CD4-positive, alpha-beta memory T cell (primary cell): ENCODE measurements around the gene LRRC45. TPM values are rescaled to one million over a fixed set of nuclear protein-coding genes. Genes with fewer than 3 reads are reported as not detected.

ENCODE experiments used
- CTCF ChIA-PET: fragments of 350-600 bp; sonication (Branson Sonifier 250); formaldehyde crosslinking; loops from one replicate; lab custom pipeline; 2021; ENCODE audit warnings: inconsistent platforms; ENCODE audit not compliant: partially characterized antibody; lab: Charles Lee
- POLR2A ChIA-PET: fragments of 350-600 bp; sonication (Branson Sonifier 250); formaldehyde crosslinking; loops from one replicate; lab custom pipeline; 2021; ENCODE audit not compliant: partially characterized antibody; lab: Charles Lee
- DNase-seq, 5 donors: peaks; one replicate each; pipeline versions ENCODE4 v3.0.0 to v3.0.0-alpha.2; 2020 to 2022; ENCODE audit warnings: mixed read lengths in 1 of 5
- H3K27ac ChIP-seq: one replicate; pipeline ENCODE4 v1.7.0; 2013; ENCODE audit warnings: low read depth, low read length
- H3K27me3 ChIP-seq: 2 replicates; pipeline ENCODE4 v1.7.0; 2013; ENCODE audit warnings: mild to moderate bottlenecking, low read length, moderate library complexity; ENCODE audit not compliant: insufficient read depth
- H3K36me3 ChIP-seq: 2 replicates; pipeline ENCODE4 v1.7.0; 2013; ENCODE audit warnings: mild to moderate bottlenecking, low read length, moderate library complexity; ENCODE audit not compliant: insufficient read depth
- H3K4me1 ChIP-seq: 2 replicates; pipeline ENCODE4 v1.7.0; 2013; ENCODE audit warnings: mild to moderate bottlenecking, low read length, moderate library complexity; ENCODE audit not compliant: insufficient read depth
- H3K4me3 ChIP-seq, 2 donors: one replicate each; pipeline ENCODE4 v1.7.0; 2013; ENCODE audit warnings: low read length in 2 of 2, mild to moderate bottlenecking in 1 of 2
- H3K9me3 ChIP-seq, 2 donors: one replicate each; pipeline ENCODE4 v1.7.0; 2013; ENCODE audit warnings: low read length in 2 of 2, control low read depth in 1 of 2; ENCODE audit not compliant: control insufficient read depth in 1 of 2
- H3K27ac Mint-ChIP-seq, 7 donors: one replicate each; pipeline ENCODE4 v1.8.0; 2020 to 2021; ENCODE audit warnings: mixed read lengths in 7 of 7, mild to moderate bottlenecking in 6 of 7, inconsistent platforms in 3 of 7, moderate library complexity in 3 of 7
- H3K27me3 Mint-ChIP-seq, 2 donors: one replicate each; pipeline ENCODE4 v1.8.0; 2020 to 2021; ENCODE audit warnings: mixed read lengths in 2 of 2
- H3K36me3 Mint-ChIP-seq, 2 donors: one replicate each; pipeline ENCODE4 v1.8.0; 2020 to 2021; ENCODE audit warnings: mixed read lengths in 2 of 2, inconsistent platforms in 1 of 2, mild to moderate bottlenecking in 1 of 2
- H3K4me1 Mint-ChIP-seq, 4 donors: one replicate each; pipeline ENCODE4 v1.8.0; 2020 to 2021; ENCODE audit warnings: mixed read lengths in 4 of 4, mild to moderate bottlenecking in 1 of 4
- H3K4me3 Mint-ChIP-seq, 8 donors: one replicate each; pipeline ENCODE4 v1.8.0; 2020 to 2021; ENCODE audit warnings: mixed read lengths in 8 of 8, mild to moderate bottlenecking in 7 of 8, moderate library complexity in 6 of 8, inconsistent platforms in 3 of 8
- H3K9me3 Mint-ChIP-seq, 8 donors: one replicate each; pipeline ENCODE4 v1.8.0; 2020 to 2021; ENCODE audit warnings: mixed read lengths in 8 of 8, mild to moderate bottlenecking in 5 of 8, inconsistent platforms in 3 of 8, moderate library complexity in 1 of 8
- intact Hi-C: fragments of 100-400 bp; cut with micrococcal nuclease; formaldehyde crosslinking; loops from one replicate; pipeline ENCODE4 v1.15.1; 2023
- polyA plus RNA-seq, 2 donors: library from polyadenylated mRNA; unstranded; fragments of 300-500 nt; fragmentation: Illumina TruSeq; gene quantifications; one replicate each; pipeline ENCODE4 v1.2.3, GENCODE V29; 2021
- total RNA-seq, 2 experiments: library from RNA; stranded (reverse); gene quantifications; one replicate each; pipeline ENCODE4 v1.2.3, GENCODE V29; 2021

Gene LRRC45
- total and polyA plus RNA-seq, 4 experiments from 2014 or later, result 5.7 to 18.7 (median 13.1) TPM

GRCh38 chr17:82018152-82018988 lies 4.7 kb upstream of the LRRC45 start:
- H3K4me1 Mint-ChIP-seq, result peaks cover 3 to 22% (median 15%) of the 10 kb centered on the region in 4 donors
- intact Hi-C loops, result no loop called here
- H3K27ac ChIP-seq, result no peak overlapping the region
- peak overlapping the region in 2 of 8 donors; percentile 3 to 59 for H3K4me3 Mint-ChIP-seq
- H3K36me3 Mint-ChIP-seq, result peaks cover 3% of the 10 kb centered on the region in 2 donors
- no peaks in the 10 kb centered on the region for H3K27me3 Mint-ChIP-seq
- ChIA-PET POLR2A (interaction anchor here (1.2 to 1.7 kb wide), 2 partner anchors 41 to 59 kb away, joined by 4 read pairs; partner anchors contain the start of gene ASPSCR1), CTCF (interaction anchor here (1.4 to 7.5 kb wide), 5 partner anchors 9 to 64 kb away, joined by 3 to 81 read pairs (median 5); partner anchors contain the start of genes ASPSCR1 and NOTUM)
- H3K9me3 Mint-ChIP-seq, result no peaks in the 10 kb centered on the region
- no peak for DNase-seq
- H3K9me3 ChIP-seq, result no peaks in the 10 kb centered on the region
- no peak overlapping the region for H3K4me3 ChIP-seq
- no peaks in the 10 kb centered on the region for H3K27me3 ChIP-seq
- H3K36me3 ChIP-seq, result no peaks in the 10 kb centered on the region
- H3K4me1 ChIP-seq, result peaks cover 19% of the 10 kb centered on the region
- peak overlapping the region in 2 of 7 donors; percentile 11 to 15 for H3K27ac Mint-ChIP-seq

GRCh38 chr17:82018989-82019689 lies 4.0 kb upstream of the LRRC45 start:
- POLR2A ChIA-PET, result interaction anchor here (1.2 to 5.1 kb wide), 3 partner anchors 19 to 59 kb away, joined by 3 to 57 read pairs (median 4); partner anchors contain the start of genes ASPSCR1, DCXR and NOTUM
- CTCF ChIA-PET, result interaction anchor here (0.9 to 7.5 kb wide), 11 partner anchors 10 to 108 kb away, joined by 3 to 81 read pairs (median 5); partner anchors contain the start of genes ASPSCR1 and NOTUM
- H3K4me3 Mint-ChIP-seq, result no peak overlapping the region

GRCh38 chr17:82019690-82020571 lies 3.2 kb upstream of the LRRC45 start:
- peak; percentile 43 to 56 (median 55) for DNase-seq
- H3K4me3 ChIP-seq, result no peak overlapping the region
- H3K4me1 Mint-ChIP-seq, result peaks cover 3 to 26% (median 17%) of the 10 kb centered on the region in 4 donors
- no peak overlapping the region for H3K27ac Mint-ChIP-seq
- H3K27me3 Mint-ChIP-seq, result no peaks in the 10 kb centered on the region
- POLR2A ChIA-PET, result interaction anchor here (0.6 to 5.1 kb wide), 5 partner anchors 18 to 149 kb away, joined by 3 to 57 read pairs (median 3); partner anchors contain the start of genes ARHGDIA, DCXR and NOTUM
- no peaks in the 10 kb centered on the region for H3K36me3 ChIP-seq
- no peaks in the 10 kb centered on the region for H3K27me3 ChIP-seq
- H3K9me3 ChIP-seq, result no peaks in the 10 kb centered on the region
- peaks cover 3% of the 10 kb centered on the region in 2 donors for H3K36me3 Mint-ChIP-seq
- H3K9me3 Mint-ChIP-seq, result no peaks in the 10 kb centered on the region
- H3K4me1 ChIP-seq, result peaks cover 28% of the 10 kb centered on the region
- intact Hi-C loops, result loop anchor here (5.0 kb wide), 3 partner anchors 77 to 182 kb away; partner anchors contain the start of genes FASN and P4HB
- CTCF ChIA-PET, result interaction anchor here (0.9 to 7.5 kb wide), 13 partner anchors 10 to 107 kb away, joined by 3 to 81 read pairs (median 5); partner anchors contain the start of genes ASPSCR1, DCXR and NOTUM
- no peak overlapping the region for H3K27ac ChIP-seq
- peak overlapping the region in 1 of 8 donors; percentile 30 for H3K4me3 Mint-ChIP-seq

More at GRCh38 chr17:82018989-82019689, 4.0 kb upstream of the LRRC45 start:
- H3K36me3 ChIP-seq, result no peaks in the 10 kb centered on the region
- DNase-seq, result no peak
- no peak overlapping the region for H3K27ac ChIP-seq
- peaks cover 25% of the 10 kb centered on the region for H3K4me1 ChIP-seq
- H3K9me3 Mint-ChIP-seq, result no peaks in the 10 kb centered on the region
- H3K27ac Mint-ChIP-seq, result peak overlapping the region in 1 of 7 donors; percentile 11
- no peaks in the 10 kb centered on the region for H3K27me3 Mint-ChIP-seq
- H3K4me3 ChIP-seq, result no peak overlapping the region
- peaks cover 3 to 25% (median 17%) of the 10 kb centered on the region in 4 donors for H3K4me1 Mint-ChIP-seq
- intact Hi-C loops, result no loop called here
- peaks cover 3% of the 10 kb centered on the region in 2 donors for H3K36me3 Mint-ChIP-seq
- H3K9me3 ChIP-seq, result no peaks in the 10 kb centered on the region
- no peaks in the 10 kb centered on the region for H3K27me3 ChIP-seq

GRCh38 chr17:82020572-82021106 lies 2.5 kb upstream of the LRRC45 start:
- Histone ChIP-seq H3K4me1 (peaks cover 28% of the 10 kb centered on the region), H3K36me3 (no peaks in the 10 kb centered on the region), H3K9me3 (no peaks in the 10 kb centered on the region), H3K27ac (no peak overlapping the region), H3K27me3 (no peaks in the 10 kb centered on the region), H3K4me3 (no peak overlapping the region)
- Mint-ChIP-seq H3K9me3 (no peaks in the 10 kb centered on the region), H3K4me3 (no peak overlapping the region), H3K27me3 (no peaks in the 10 kb centered on the region), H3K27ac (peak overlapping the region in 1 of 7 donors; percentile 7), H3K4me1 (peaks cover 3 to 30% (median 18%) of the 10 kb centered on the region in 4 donors), H3K36me3 (peaks cover 3% of the 10 kb centered on the region in 2 donors)
- ChIA-PET CTCF (interaction anchor here (1.0 to 7.5 kb wide), 10 partner anchors 10 to 106 kb away, joined by 3 to 81 read pairs (median 8); partner anchors contain the start of genes DCXR and NOTUM), POLR2A (interaction anchor here (0.6 to 5.1 kb wide), 8 partner anchors 10 to 150 kb away, joined by 3 to 57 read pairs (median 9); partner anchors contain the start of genes ARHGDIA, DCXR, NOTUM and RAC3)
- peak in 1 of 5 donors; percentile 17 for DNase-seq
- intact Hi-C loops, result loop anchor here (1.0 to 5.0 kb wide), 4 partner anchors 61 to 182 kb away; partner anchors contain the start of genes FASN and P4HB

- Histone ChIP-seq H3K4me3 (peak overlapping the region in 1 of 2 donors; percentile 72), H3K36me3 (no peaks in the 10 kb centered on the region), H3K4me1 (peaks cover 28% of the 10 kb centered on the region), H3K27ac (peak overlapping the region; percentile 65), H3K27me3 (no peaks in the 10 kb centered on the region), H3K9me3 (no peaks in the 10 kb centered on the region)
- DNase-seq, result peak; percentile 48 to 62 (median 59)
- Mint-ChIP-seq H3K27me3 (no peaks in the 10 kb centered on the region), H3K36me3 (peaks cover 3% of the 10 kb centered on the region in 2 donors), H3K27ac (peak overlapping the region; percentile 68 to 89 (median 83)), H3K9me3 (no peaks in the 10 kb centered on the region), H3K4me3 (peak overlapping the region; percentile 81 to 89 (median 86)), H3K4me1 (peaks cover 3 to 30% (median 18%) of the 10 kb centered on the region in 4 donors)
- intact Hi-C loops, result loop anchor here (1.0 to 5.0 kb wide), 4 partner anchors 62 to 181 kb away; partner anchors contain the start of genes FASN and P4HB
- ChIA-PET CTCF (interaction anchor here (1.3 to 7.5 kb wide), 6 partner anchors 9 to 67 kb away, joined by 4 to 81 read pairs (median 12); partner anchors contain the start of genes DCXR and NOTUM), POLR2A (interaction anchor here (1.0 to 5.1 kb wide), 10 partner anchors 9 to 104 kb away, joined by 3 to 57 read pairs (median 12); partner anchors contain the start of genes DCXR, DUS1L, FASN and NOTUM)
Observed at GRCh38 chr17:82021107-82021899, 1.8 kb upstream of the LRRC45 start.
